GM19452 (cell line): ENCODE data around the gene PROKR2.

ENCODE experiments used
- ATAC-seq: cut with Tn5 transposase; IDR thresholded peaks from one replicate; pipeline ENCODE4 v1.9.1; 2021; ENCODE audit not compliant: unreplicated experiment

The PROKR2 gene

DNA sequence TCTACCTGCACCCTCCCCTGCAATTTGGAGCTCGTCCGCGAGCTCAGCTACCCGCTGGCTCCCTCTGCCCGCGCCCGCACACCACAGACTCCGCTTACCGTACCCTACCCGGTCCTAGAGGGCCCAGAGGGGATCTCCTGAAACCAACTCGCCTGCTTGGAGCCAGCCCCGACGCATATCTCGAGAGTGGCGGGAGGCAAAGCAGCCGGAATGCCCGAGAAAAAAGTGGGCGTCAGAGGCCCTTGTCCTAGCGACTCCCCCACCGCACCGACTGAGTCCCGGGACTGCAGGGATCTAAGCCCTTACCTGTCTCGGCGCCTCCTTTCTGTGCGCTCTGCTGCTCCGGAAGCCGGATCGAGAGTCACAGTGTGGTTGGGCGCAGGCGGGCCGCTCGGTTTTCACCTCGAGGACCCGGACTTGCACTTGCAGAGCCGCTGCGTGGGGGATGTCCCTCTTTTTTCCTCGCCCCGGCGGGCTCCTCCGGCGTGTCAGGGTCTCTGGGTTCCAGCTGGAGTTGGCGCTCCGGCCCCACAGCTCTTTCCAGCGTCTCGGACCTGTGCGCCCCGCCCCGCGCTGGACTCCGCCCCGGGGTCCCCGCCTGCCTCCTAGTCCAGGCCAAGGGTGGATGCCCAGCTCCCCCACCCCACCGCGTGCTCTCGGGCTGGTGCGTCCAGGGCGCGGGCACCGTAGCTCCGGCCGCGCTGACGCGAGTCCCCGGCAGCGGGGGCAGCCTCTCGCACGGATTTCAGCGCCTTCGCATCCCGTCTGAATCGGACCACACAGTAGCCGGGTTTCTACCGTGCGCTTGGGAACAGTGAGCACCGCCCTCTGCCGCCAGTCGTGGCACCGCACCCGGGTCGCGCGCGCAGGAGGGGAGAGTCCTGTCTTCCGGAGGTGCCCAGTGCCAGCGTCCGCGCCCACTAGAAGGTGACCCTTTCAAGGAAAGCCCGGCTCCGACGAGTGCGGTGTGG, at the start of gene PROKR2:
PROKR2 (minus strand) TSS at position 767 of the 971 bp plus-strand sequence. CDS start 2,585 bp downstream, outside the sequence.
- ATAC-seq: no peak

- no peak for ATAC-seq
Observed at GRCh38 chr20:5364997-5365597, 48.3 kb upstream of the PROKR2 start.

DNA sequence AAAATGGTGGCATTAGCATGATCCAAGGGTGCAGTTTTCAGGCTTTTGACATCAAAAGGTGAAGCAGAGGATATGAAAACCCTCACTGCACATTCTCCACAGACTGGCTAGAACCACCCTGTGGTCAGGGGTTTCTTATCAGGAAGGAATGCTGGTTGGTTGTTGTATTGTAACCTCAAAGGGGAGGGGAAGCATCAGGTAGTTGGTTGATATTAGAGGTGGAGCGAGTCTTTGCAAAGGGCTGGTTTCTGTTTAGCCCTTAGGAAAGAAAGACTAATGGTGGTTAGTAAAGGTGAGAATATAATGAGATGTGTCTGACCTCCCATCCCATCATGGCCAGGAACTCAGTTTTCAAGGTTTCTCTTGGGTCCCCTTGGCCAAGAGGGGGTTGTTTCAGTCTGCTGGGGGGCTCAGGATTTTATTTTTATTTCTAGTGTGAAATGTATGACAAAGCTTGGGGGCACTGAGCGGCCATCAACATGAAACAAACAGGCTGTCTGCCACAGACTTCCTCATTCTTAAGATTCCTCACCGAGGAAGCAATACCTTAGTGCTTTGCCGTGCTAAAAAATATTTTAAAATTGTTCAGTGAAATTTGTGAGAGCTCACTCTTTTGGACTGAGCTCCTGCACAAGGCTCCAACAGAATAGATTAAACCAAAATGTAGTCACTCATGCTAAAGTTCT, 47.5 kb upstream of the PROKR2 start:
- ATAC-seq: no peak

GRCh38 chr20:5362771-5363170, 46.0 kb upstream of the PROKR2 start:
- no peak for ATAC-seq

- ATAC-seq: no peak
Observed at GRCh38 chr20:5361176-5361575, 44.4 kb upstream of the PROKR2 start.

GRCh38 chr20:5357946-5358345, 41.2 kb upstream of the PROKR2 start:
- no peak for ATAC-seq

DNA sequence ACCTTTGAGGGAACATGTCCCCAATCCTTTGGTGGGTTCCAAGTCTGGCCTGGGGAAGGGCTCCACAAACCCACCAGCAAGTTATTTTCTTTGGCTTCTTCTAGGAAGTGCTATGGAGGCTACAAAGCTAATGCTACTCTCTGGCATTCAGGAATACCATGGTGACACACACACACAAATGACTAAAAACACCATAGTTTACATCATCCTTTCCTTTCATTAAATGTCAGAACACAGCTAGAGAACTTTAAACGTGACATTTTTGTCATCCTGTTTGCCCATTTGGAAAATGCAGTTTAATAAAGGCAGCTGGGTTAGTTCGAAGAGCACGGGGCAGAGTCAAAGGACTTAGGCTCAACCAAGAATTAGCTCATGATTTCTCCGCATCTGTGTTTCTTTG, 40.2 kb upstream of the PROKR2 start:
- ATAC-seq: no peak

DNA sequence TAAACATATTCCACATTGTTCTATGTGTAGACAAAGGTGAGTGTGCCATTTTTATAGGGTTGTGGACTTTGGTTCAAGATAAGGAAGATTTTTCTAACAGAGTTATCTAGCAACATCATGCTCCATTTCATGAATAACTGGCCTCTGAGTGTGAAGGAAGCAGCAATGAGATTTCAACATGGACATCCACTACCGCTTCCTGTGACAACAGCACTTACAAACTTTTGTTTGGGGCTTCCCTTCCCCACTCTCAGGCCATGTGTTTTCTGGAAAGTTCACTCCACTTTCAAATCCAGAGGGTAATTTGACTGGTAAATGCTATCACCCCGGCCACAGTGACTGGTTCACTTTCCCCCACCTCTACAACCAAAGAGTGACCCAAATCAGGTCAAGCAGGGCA, 38.1 kb upstream of the PROKR2 start:
- ATAC-seq: no peak

GRCh38 chr20:5353624-5354496, 37.1 kb upstream of the PROKR2 start:
- no peak for ATAC-seq

DNA sequence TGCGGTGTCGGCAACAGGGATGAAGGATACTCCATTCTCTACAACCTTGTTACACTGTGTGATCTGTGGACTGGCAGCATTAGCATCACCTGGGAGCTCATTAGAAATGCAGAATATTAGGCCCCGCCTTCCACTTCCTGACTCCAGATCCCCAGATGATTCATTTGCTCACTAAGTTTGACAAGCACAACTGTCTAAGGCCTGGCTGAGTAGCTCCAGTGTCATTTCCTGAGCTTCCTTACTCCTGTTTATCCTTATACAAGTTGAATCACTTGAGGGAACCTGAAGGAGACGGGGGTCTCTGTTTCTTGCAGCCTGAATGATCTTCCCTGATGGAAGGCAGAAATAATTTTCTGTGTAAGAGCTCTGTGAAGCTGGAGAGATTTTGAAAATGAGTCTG, 32.7 kb upstream of the PROKR2 start:
- ATAC-seq: no peak

DNA sequence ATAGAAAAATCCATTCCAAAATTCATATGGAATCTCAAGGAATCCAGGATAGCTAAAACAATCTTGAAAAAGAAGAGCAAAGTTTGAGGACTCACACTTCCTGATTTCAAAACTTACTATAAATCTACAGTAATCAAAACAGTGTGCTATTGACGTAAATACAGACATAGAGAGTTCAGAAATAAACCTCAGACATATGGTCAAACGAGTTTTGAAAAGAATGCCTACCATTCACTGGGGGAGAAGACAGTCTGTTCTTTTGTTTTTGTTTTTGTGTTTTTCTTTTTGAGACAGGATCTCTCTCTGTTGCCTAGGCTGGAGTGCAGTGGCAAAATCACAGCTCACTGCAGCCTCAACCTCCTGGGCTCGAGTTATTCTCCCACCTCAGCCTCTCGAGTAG, 25.3 kb upstream of the PROKR2 start:
- no peak for ATAC-seq

GRCh38 chr20:5331340-5331739, 14.6 kb upstream of the PROKR2 start:
- no peak for ATAC-seq

DNA sequence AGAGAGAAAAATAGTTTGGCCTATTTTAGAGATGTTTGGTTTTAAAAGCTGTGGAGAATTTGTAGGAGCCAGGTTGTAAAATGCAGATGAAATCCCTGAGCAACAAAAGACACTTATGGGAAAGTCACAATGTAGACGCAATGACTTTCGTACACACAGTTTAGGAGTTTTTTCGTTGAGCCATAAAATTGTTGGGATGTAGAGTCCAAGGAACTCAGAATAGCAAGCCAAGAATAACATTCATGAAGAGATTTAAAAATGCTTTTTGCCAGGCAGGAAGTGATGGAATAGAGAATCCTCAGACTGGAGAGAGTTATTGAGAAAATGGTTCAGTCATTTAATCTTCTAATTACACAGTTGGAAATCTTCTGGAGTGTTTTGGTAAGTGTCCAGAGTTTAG, 11.5 kb upstream of the PROKR2 start:
- ATAC-seq: no peak

- no peak for ATAC-seq
Observed at GRCh38 chr20:5327356-5327755, 10.6 kb upstream of the PROKR2 start.

DNA sequence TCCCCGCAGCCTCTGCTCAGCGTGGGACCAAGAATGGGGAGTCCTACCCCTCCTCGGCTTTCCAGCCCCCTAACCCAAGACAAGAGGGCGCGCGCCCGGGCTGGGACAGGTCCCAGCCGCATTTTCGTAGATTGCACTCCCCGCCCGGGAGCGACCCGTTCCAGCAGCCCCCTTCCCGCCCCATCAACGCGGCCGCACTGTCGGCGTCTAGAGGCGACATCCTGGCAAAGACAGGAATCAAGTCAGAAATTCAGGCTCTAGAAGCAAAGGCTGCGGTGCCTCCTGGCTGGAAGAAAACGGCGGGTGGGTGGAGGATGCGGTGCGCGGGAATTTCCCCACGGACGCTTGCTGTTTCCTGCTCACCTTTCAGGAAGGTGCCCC, 957 bp downstream of the PROKR2 start:
- no peak for ATAC-seq

DNA sequence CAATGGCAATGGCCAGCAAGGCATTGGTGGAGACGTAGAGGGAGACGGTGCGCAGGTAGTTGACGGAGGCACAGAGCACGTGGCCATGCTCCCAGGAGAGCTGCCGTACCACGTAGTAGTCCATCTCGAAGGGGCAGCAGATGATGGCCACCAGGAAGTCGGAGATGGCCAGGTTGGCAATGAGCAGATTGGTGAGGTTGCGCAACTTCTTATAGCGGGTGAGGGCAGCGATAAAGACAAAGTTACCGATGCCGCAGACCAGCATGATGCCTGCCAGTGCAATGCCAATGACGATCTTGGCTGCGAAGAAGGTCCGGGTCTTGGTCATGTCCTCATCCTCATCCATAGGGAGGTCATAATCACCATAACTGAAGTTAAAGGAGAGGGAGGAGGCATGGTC, 2.8 kb downstream of the PROKR2 start:
- ATAC-seq: no peak

GRCh38 chr20:5312518-5312917, 4.2 kb downstream of the PROKR2 start:
- no peak for ATAC-seq

DNA sequence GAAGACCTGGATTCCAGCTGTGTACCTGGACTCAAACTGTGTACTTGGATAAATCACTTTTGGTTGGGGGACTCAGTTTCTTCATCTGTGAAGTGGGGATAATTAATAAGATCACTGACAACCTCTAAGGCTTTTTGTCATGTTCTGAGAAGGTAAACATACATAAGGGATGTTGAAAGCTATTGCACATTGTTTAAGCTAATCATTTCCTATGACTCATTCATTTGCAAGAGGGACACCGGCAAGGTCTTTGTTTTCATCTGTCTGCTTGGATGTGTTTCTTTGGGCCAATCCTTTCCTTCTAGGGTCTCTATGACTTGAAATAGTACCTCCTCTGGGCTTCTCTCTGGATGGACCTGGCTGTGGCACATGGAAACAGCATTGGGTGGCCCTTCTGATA, 6.8 kb downstream of the PROKR2 start:
- ATAC-seq: no peak

GRCh38 chr20:5298811-5299210, 17.9 kb downstream of the PROKR2 start:
- no peak for ATAC-seq

DNA sequence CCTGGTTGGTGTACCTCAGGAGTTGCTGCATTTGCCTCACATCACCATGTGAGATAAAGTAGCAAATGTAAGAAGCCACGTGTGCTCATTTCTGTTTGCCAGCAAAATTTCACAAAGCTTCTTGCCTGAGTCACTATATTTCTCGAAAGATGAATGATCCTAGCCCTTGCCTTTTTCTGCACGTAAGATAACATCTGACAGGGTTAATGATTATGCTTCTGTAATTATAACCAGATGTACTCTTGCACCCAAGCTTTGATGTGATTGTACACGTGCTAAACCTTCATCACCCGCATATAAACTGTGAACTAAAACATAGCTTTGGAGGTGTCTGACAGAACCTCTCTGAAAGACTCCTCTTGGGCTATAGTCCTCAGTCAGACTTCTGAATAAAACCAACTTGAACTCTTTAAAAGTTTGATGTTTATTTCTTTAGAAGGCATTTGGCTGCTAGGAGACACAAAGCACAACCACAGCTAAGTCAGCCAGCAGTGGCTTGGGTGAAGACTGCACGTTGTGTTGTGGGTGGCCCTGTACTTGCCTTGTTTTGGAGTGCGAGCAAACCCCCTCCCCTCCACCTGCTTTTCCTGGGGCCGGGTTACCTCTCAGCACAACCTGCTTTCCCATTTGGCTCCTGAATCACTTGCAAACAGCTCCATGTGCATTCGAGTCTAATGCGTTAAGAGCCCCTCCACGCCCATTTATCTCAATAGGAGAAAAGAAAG, 19.3 kb downstream of the PROKR2 start:
- no peak for ATAC-seq
